GM10266 (cell line): ENCODE data around the gene NBEAL2.

Source experiments
- DNase-seq: peaks from one replicate; pipeline ENCODE4 v3.0.0; 2012; ENCODE audit errors: extremely low spot score
- CTCF ChIP-seq: IDR thresholded peaks from 2 replicates; pipeline ENCODE4 v1.5.1; 2012; ENCODE audit warnings: mild to moderate bottlenecking, low read depth; ENCODE audit not compliant: control insufficient read depth, insufficient read depth; ENCODE audit errors: missing control alignments

Gene NBEAL2

GRCh38 chr3:46934072-46934471, 45.4 kb upstream of the NBEAL2 start:
- no peak for DNase-seq
- TF ChIP-seq CTCF: no peak

- TF ChIP-seq CTCF: no peak
- DNase-seq: no peak
These were observed 44.8 kb upstream of the NBEAL2 start for GRCh38 chr3:46934498-46935167.

GRCh38 chr3:46935168-46935858, 44.2 kb upstream of the NBEAL2 start:
- DNase-seq: no peak
- no peak for TF ChIP-seq CTCF

GRCh38 chr3:46935989-46936558, 43.4 kb upstream of the NBEAL2 start:
- DNase-seq: no peak
- TF ChIP-seq CTCF: no peak

- TF ChIP-seq CTCF: no peak
- DNase-seq: no peak
These were observed 42.7 kb upstream of the NBEAL2 start for GRCh38 chr3:46936733-46937250.

GRCh38 chr3:46938118-46938517, 41.3 kb upstream of the NBEAL2 start:
- no peak for DNase-seq
- no peak for TF ChIP-seq CTCF
